GM18511 (cell line): ENCODE measurements around the gene ARAP1.

Experiments used
- ATAC-seq: cut with Tn5 transposase; IDR thresholded peaks from one replicate; pipeline ENCODE4 v1.9.1; 2021; ENCODE audit warnings: mild to moderate bottlenecking, moderate library complexity; ENCODE audit not compliant: unreplicated experiment

ARAP1 gene

GRCh38 chr11:72744474-72744873 is 7.7 kb downstream of the ARAP1 start:
- ATAC-seq: no peak

GRCh38 chr11:72743321-72744221 is 8.6 kb downstream of the ARAP1 start:
- ATAC-seq: peak; percentile 59

- no peak for ATAC-seq
Measured at GRCh38 chr11:72742513-72743320, 9.5 kb downstream of the ARAP1 start.

- no peak for ATAC-seq
Measured at GRCh38 chr11:72741849-72742512, 10.2 kb downstream of the ARAP1 start.

GRCh38 chr11:72741429-72741833 is 10.8 kb downstream of the ARAP1 start:
- no peak for ATAC-seq

- ATAC-seq: no peak
Measured at GRCh38 chr11:72740562-72741428, 11.4 kb downstream of the ARAP1 start.

- no peak for ATAC-seq
Measured at GRCh38 chr11:72740060-72740424, 12.2 kb downstream of the ARAP1 start.

GRCh38 chr11:72739240-72740059 is 12.8 kb downstream of the ARAP1 start:
- no peak for ATAC-seq

- peak; percentile 48 for ATAC-seq
Measured at GRCh38 chr11:72738199-72739141, 13.7 kb downstream of the ARAP1 start.

- ATAC-seq: no peak
Measured at GRCh38 chr11:72737336-72737735, 14.9 kb downstream of the ARAP1 start.

- no peak for ATAC-seq
Measured at GRCh38 chr11:72736452-72737069, 15.6 kb downstream of the ARAP1 start.

- no peak for ATAC-seq
Measured at GRCh38 chr11:72735495-72736027, 16.6 kb downstream of the ARAP1 start.

- no peak for ATAC-seq
Measured at GRCh38 chr11:72732329-72732728, 19.9 kb downstream of the ARAP1 start.

- no peak for ATAC-seq
Measured at GRCh38 chr11:72730737-72731136, 21.5 kb downstream of the ARAP1 start.

- ATAC-seq: no peak
Measured at GRCh38 chr11:72730243-72730642, 22.0 kb downstream of the ARAP1 start.

- no peak for ATAC-seq
Measured at GRCh38 chr11:72727521-72727920, 24.7 kb downstream of the ARAP1 start.

- ATAC-seq: no peak
Measured at GRCh38 chr11:72726266-72727220, 25.7 kb downstream of the ARAP1 start.
